HCT116 (cell line): ENCODE results near the gene EVI5. TPM values are rescaled to one million over a fixed set of nuclear protein-coding genes. Genes with fewer than 3 reads are reported as not detected.

Experiments used
- ATAC-seq: fragments of 200-7000 bp; cut with Tn5 transposase; 2 replicates; pipeline ENCODE4 v1.9.1; 2020; ENCODE audit warnings: mild to moderate bottlenecking, moderate library complexity
- BruUV-seq: library from RNA; stranded (reverse); fragments of 400-500 nt; replicated peaks from 2 replicates; lab custom pipeline; 2021; lab: Mats Ljungman, UMichigan
- CTCF ChIA-PET: fragments of 300-600 bp; sonication (Branson Sonifier 250); formaldehyde crosslinking; loops from one replicate; lab custom pipeline; 2021; ENCODE audit warnings: antibody characterized with exemption; lab: Charles Lee
- POLR2A ChIA-PET: fragments of 300-600, 350-600 bp; sonication (Branson Sonifier 250); formaldehyde crosslinking; loops from one replicate; lab custom pipeline; 2021; ENCODE audit warnings: antibody characterized with exemption; lab: Charles Lee
- RAD21 ChIA-PET, 2 experiments: fragments of 300-600 bp; sonication (Branson Sonifier 250); formaldehyde crosslinking; loops; one replicate each; lab custom pipeline; 2023; ENCODE audit warnings: low total read pairs in 2 of 2; ENCODE audit not compliant: uncharacterized antibody in 2 of 2, unreplicated experiment in 2 of 2, low non-redundant PET in 1 of 2; lab: Charles Lee
- DNase-seq: peaks from one replicate; pipeline ENCODE4 v3.0.0-alpha.2; 2010; ENCODE audit warnings: low read depth, low spot score
- H2AFZ ChIP-seq: fragments of 200-600 bp; shearing (Covaris generic), sonication (generic); 2 replicates; pipeline ENCODE4 v1.6.1; 2017; ENCODE audit warnings: low read depth, mixed run types, mixed read lengths, antibody characterized with exemption, low read length; ENCODE audit not compliant: poor library complexity, severe bottlenecking
- H3K27ac ChIP-seq: 2 replicates; pipeline ENCODE4 v1.5.1; 2012; ENCODE audit warnings: low read depth, low read length
- H3K27me3 ChIP-seq: fragments of 200-600 bp; sonication (generic); 2 replicates; pipeline ENCODE4 v1.6.1; 2016; ENCODE audit warnings: mixed run types, low read length, mixed read lengths; ENCODE audit not compliant: insufficient read depth
- H3K36me3 ChIP-seq, 2 experiments: fragments of 200-500 bp in 1 of 2; fragments of 200-600 bp in 1 of 2; sonication (Bioruptor generic) in 1 of 2; sonication (generic) in 1 of 2; 2 replicates each; pipeline versions ENCODE4 v1.5.1 to v1.6.1; 2014 to 2016; ENCODE audit warnings: low read length in 2 of 2, inconsistent platforms in 1 of 2, mixed read lengths in 1 of 2, mixed run types in 1 of 2; ENCODE audit not compliant: insufficient read depth in 2 of 2, control insufficient read depth in 1 of 2
- H3K4me1 ChIP-seq, 2 experiments: fragments of 200-600 bp in 1 of 2; sonication (generic) in 1 of 2; 2 replicates each; pipeline versions ENCODE4 v1.5.1 to v1.6.1; 2012 to 2017; ENCODE audit warnings: low read length in 2 of 2, inconsistent platforms in 1 of 2, mild to moderate bottlenecking in 1 of 2, mixed read lengths in 1 of 2, mixed run types in 1 of 2, moderate library complexity in 1 of 2; ENCODE audit not compliant: insufficient read depth in 2 of 2, control insufficient read depth in 1 of 2
- H3K4me2 ChIP-seq: fragments of 200-600 bp; sonication (generic); 2 replicates; pipeline ENCODE4 v1.6.1; 2017; ENCODE audit warnings: mixed run types, low read length, mixed read lengths
- H3K4me3 ChIP-seq, 2 experiments: fragments of 200-600 bp in 1 of 2; sonication (generic) in 1 of 2; replicated peaks in 1 of 2; 2 replicates each; pipeline ENCODE4 v1.5.1; 2011 to 2016; ENCODE audit warnings: low read length in 2 of 2, control low read depth in 1 of 2, low read depth in 1 of 2, mild to moderate bottlenecking in 1 of 2, mixed read lengths in 1 of 2, mixed run types in 1 of 2
- H3K79me2 ChIP-seq: fragments of 200-600 bp; sonication (generic); 2 replicates; pipeline ENCODE4 v1.6.1; 2017; ENCODE audit warnings: mild to moderate bottlenecking, mixed run types, low read length, moderate library complexity, mixed read lengths; ENCODE audit not compliant: insufficient read depth
- H3K9ac ChIP-seq: fragments of 200-600 bp; sonication (generic); 2 replicates; pipeline ENCODE4 v1.6.1; 2016; ENCODE audit warnings: low read length, mixed read lengths
- H3K9me2 ChIP-seq: fragments of 200-600 bp; sonication (generic), shearing (Covaris generic); 2 replicates; pipeline ENCODE4 v1.6.1; 2017; ENCODE audit warnings: mixed run types, mild to moderate bottlenecking, moderate library complexity; ENCODE audit not compliant: insufficient read depth
- H3K9me3 ChIP-seq, 2 experiments: fragments of 200-500 bp in 1 of 2; fragments of 200-600 bp in 1 of 2; sonication (Bioruptor generic) in 1 of 2; sonication (generic) in 1 of 2; 2 replicates each; pipeline ENCODE4 v1.6.1; 2014 to 2017; ENCODE audit warnings: low read length in 2 of 2, mixed read lengths in 2 of 2, inconsistent platforms in 1 of 2, low read depth in 1 of 2, mild to moderate bottlenecking in 1 of 2, mixed run types in 1 of 2, moderate library complexity in 1 of 2; ENCODE audit not compliant: control insufficient read depth in 1 of 2, insufficient read depth in 1 of 2
- H4K20me1 ChIP-seq: fragments of 200-600 bp; sonication (generic), shearing (Covaris generic); 2 replicates; pipeline ENCODE4 v1.6.1; 2017; ENCODE audit warnings: mixed run types, mild to moderate bottlenecking, moderate library complexity; ENCODE audit not compliant: insufficient read depth
- ATF3 ChIP-seq: IDR thresholded peaks from 2 replicates; pipeline ENCODE4 v1.6.1; 2012
- CBX3 ChIP-seq: IDR thresholded peaks from 2 replicates; pipeline ENCODE4 v1.6.1; 2012; ENCODE audit warnings: low read depth
- CEBPB ChIP-seq: IDR thresholded peaks from 2 replicates; pipeline ENCODE4 v1.6.1; 2012; ENCODE audit warnings: low read depth
- CTCF ChIP-seq, 3 experiments: fragments of 200-600 bp in 1 of 3; sonication (generic) in 1 of 3; IDR thresholded peaks in 2 of 3; conservative IDR thresholded peaks in 1 of 3; 2 replicates each; pipeline ENCODE4 v1.5.1; 2012 to 2017; ENCODE audit warnings: low read depth in 2 of 3, low read length in 2 of 3, antibody characterized with exemption in 1 of 3, borderline replicate concordance in 1 of 3, control low read depth in 1 of 3, mild to moderate bottlenecking in 1 of 3, mixed read lengths in 1 of 3, mixed run types in 1 of 3, moderate library complexity in 1 of 3; ENCODE audit not compliant: insufficient read depth in 1 of 3
- EGR1 ChIP-seq: IDR thresholded peaks from 2 replicates; pipeline ENCODE4 v1.6.1; 2012; ENCODE audit warnings: low read depth
- EZH2 ChIP-seq: fragments of 200-600 bp; sonication (generic); IDR thresholded peaks from 2 replicates; pipeline ENCODE4 v1.6.1; 2017; ENCODE audit warnings: antibody characterized with exemption, mixed run types
- POLR2AphosphoS5 ChIP-seq: IDR thresholded peaks from 2 replicates; pipeline ENCODE4 v1.6.1; 2011; ENCODE audit warnings: mild to moderate bottlenecking, low read depth, low read length, moderate library complexity
- SRF ChIP-seq: IDR thresholded peaks from 2 replicates; pipeline ENCODE4 v1.6.1; 2012; ENCODE audit warnings: low read depth
- YY1 ChIP-seq: IDR thresholded peaks from 2 replicates; pipeline ENCODE4 v1.6.1; 2011; ENCODE audit warnings: low read length, low read depth, moderate library complexity, mild to moderate bottlenecking; ENCODE audit not compliant: insufficient replicate concordance; ENCODE audit errors: extremely low read depth
- ZBTB33 ChIP-seq: IDR thresholded peaks from 2 replicates; pipeline ENCODE4 v1.6.1; 2011; ENCODE audit warnings: mild to moderate bottlenecking, low read length, moderate library complexity; ENCODE audit not compliant: insufficient replicate concordance; ENCODE audit errors: extremely low read depth
- ZFX ChIP-seq: fragments of 450-650 bp; IDR thresholded peaks from 2 replicates; pipeline ENCODE4 v1.6.1; 2017
- ZNF274 ChIP-seq: fragments of 200-500 bp; sonication (Bioruptor generic); IDR thresholded peaks from 2 replicates; pipeline ENCODE4 v1.6.1; 2014; ENCODE audit warnings: mild to moderate bottlenecking, low read depth, low read length, inconsistent platforms
- intact Hi-C: fragments of 100-400 bp; cut with micrococcal nuclease; formaldehyde crosslinking; loops from 2 replicates; pipeline ENCODE4 v1.10.0; 2022
- total RNA-seq: library from RNA; stranded (reverse); gene quantifications from one replicate; pipeline ENCODE4 v1.2.1, GENCODE V29; 2021; ENCODE audit not compliant: unreplicated experiment

EVI5 gene
- total RNA-seq, 1 experiment from 2014 or later, result 21.8 TPM

GRCh38 chr1:92820024-92820423 lies 35.1 kb upstream of the EVI5 start:
- ChIA-PET POLR2A (interaction anchor here (3.1 kb wide), 1 partner anchor 12 kb away, joined by 11 read pairs; the partner anchor contains the start of gene RPL5), CTCF (interaction anchor here (1.3 to 3.2 kb wide), 2 partner anchors 12 to 15 kb away, joined by 3 to 18 read pairs; partner anchors contain the start of gene RPL5), RAD21 (no interaction called here)
- Histone ChIP-seq H3K4me2 (no peak overlapping the region), H3K36me3 (no peaks in the 10 kb centered on the region), H3K27ac (no peak overlapping the region), H3K9me3 (no peaks in the 10 kb centered on the region), H2AFZ (no peak overlapping the region), H3K79me2 (no peaks in the 10 kb centered on the region), H3K9ac (no peak overlapping the region), H3K4me3 (no peak overlapping the region), H4K20me1 (no peaks in the 10 kb centered on the region), H3K27me3 (no peaks in the 10 kb centered on the region), H3K9me2 (0 out of 2 replicates have a peak, but pooled peaks cover 2% of the 10 kb centered on the region), H3K4me1 (peaks cover 0 to 15% of the 10 kb centered on the region in 2 experiments; a peak in 1 of 4 replicates)
- ATAC-seq (0 out of 2 replicates have a peak, but pooled peaks have one; percentile 50), DNase-seq (no peak)
- BruUV-seq, result no TSS peak
- no peak for TF ChIP-seq CBX3
- no peak for TF ChIP-seq SRF
- no peak for TF ChIP-seq CEBPB
- no peak for TF ChIP-seq CTCF (IDR thresholded peaks at IDR 0.05 in 2 of 3, conservative IDR thresholded peaks at IDR 0.05 in 1 of 3; ENCODE audit: borderline replicate concordance in 1 of 3, insufficient read depth in 1 of 3, low read depth in 2 of 3, low read length in 2 of 3)
- TF ChIP-seq ZBTB33, result no peak
- no peak for TF ChIP-seq ZFX
- TF ChIP-seq YY1, result no peak
- no peak for TF ChIP-seq EGR1
- no peak for TF ChIP-seq ATF3
- TF ChIP-seq EZH2, result no peak
- TF ChIP-seq POLR2AphosphoS5, result no peak
- TF ChIP-seq ZNF274, result no peak
- intact Hi-C loops, result no loop called here
